HAP-1 (cell line): Measurements from ENCODE around the gene GSK3B.
"Not testable (repeated sequence)": the region's sequence is repeated elsewhere in the genome, so short reads cannot be mapped to it uniquely, and the experiment has no call there.

ENCODE experiments used
- DNase-seq, 2 experiments: peaks; one replicate each; pipeline ENCODE4 v3.0.0-alpha.2; 2016 to 2020; ENCODE audit warnings: low spot score in 2 of 2
- H3K27me3 ChIP-seq: fragments of 250-450 bp; sonication (Bioruptor Pico); 2 replicates; pipeline ENCODE4 v1.5.1; 2020; ENCODE audit warnings: low read depth, mild to moderate bottlenecking, moderate library complexity
- H3K36me3 ChIP-seq: fragments of 250-450 bp; sonication (Bioruptor Pico); replicated peaks from 2 replicates; pipeline ENCODE4 v1.5.1; 2020; ENCODE audit warnings: mild to moderate bottlenecking
- H3K4me1 ChIP-seq: fragments of 250-450 bp; sonication (Bioruptor Pico); 2 replicates; pipeline ENCODE4 v1.5.1; 2020; ENCODE audit warnings: mild to moderate bottlenecking
- H3K4me3 ChIP-seq: fragments of 250-450 bp; sonication (Bioruptor Pico); 2 replicates; pipeline ENCODE4 v1.5.1; 2020; ENCODE audit warnings: mild to moderate bottlenecking, moderate library complexity
- H3K9me3 ChIP-seq: fragments of 250-450 bp; sonication (Bioruptor Pico); 2 replicates; pipeline ENCODE4 v1.5.1; 2020; ENCODE audit warnings: mild to moderate bottlenecking, moderate library complexity
- in situ Hi-C: fragments of 300-500 bp; cut with MboI; formaldehyde crosslinking; loops from 3 replicates; pipeline ENCODE4 v1.14.3; 2020; ENCODE audit warnings: low sequenced_read_pairs, inconsistent platforms, mixed read lengths

GSK3B gene

DNA sequence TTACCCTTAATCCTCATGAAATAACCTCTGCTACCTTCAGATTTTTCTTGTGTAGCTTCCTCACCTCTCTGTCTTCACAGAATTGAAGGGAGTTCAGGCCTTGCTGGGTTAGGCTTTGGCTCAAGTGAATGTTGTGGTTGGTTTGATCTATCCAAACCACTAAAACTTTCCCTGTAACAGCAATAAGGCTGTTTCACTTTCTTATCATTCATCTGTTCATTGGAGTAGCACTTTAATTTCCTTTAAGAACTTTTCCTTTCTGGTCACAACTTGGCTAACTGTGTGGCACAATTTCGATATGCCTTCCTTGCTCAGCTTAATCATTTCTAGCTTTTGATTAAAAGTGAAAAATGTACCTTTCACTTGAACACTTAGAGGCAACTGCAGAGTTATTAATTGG, 182.5 kb downstream of the GSK3B start:
- DNase-seq = no peak
- no peaks in the 10 kb centered on the region for H3K9me3 ChIP-seq
- peaks cover 5% of the 10 kb centered on the region for H3K4me1 ChIP-seq
- H3K4me3 ChIP-seq = no peak overlapping the region
- H3K27me3 ChIP-seq = no peaks in the 10 kb centered on the region
- peaks cover 3% of the 10 kb centered on the region for H3K36me3 ChIP-seq
- in situ Hi-C loops = no loop called here

GRCh38 chr3:119902061-119902460, 192.2 kb downstream of the GSK3B start:
- Histone ChIP-seq H3K9me3 (no peaks in the 10 kb centered on the region), H3K4me1 (no peaks in the 10 kb centered on the region), H3K4me3 (no peak overlapping the region), H3K27me3 (no peaks in the 10 kb centered on the region), H3K36me3 (no peaks in the 10 kb centered on the region; the same call in 1 of the 2 replicates)
- in situ Hi-C loops = no loop called here
- DNase-seq = no peak

- H3K36me3 ChIP-seq = no peaks in the 10 kb centered on the region; the same call in 1 of the 2 replicates
Measured at GRCh38 chr3:119901148-119901547, 193.1 kb downstream of the GSK3B start.

GRCh38 chr3:119899192-119899511, 195.1 kb downstream of the GSK3B start:
- no peak overlapping the region for H3K4me3 ChIP-seq
- no peak for DNase-seq
- H3K27me3 ChIP-seq = no peaks in the 10 kb centered on the region
- H3K9me3 ChIP-seq = no peaks in the 10 kb centered on the region
- in situ Hi-C loops = loop anchor here (25.0 kb wide), 1 partner anchor 513 kb away; no protein-coding TSS in a partner anchor
- H3K36me3 ChIP-seq = no peaks in the 10 kb centered on the region
- H3K4me1 ChIP-seq = no peaks in the 10 kb centered on the region

More at GRCh38 chr3:119901148-119901547, 193.1 kb downstream of the GSK3B start:
- no peak for DNase-seq
- Histone ChIP-seq H3K4me1 (no peaks in the 10 kb centered on the region), H3K27me3 (no peaks in the 10 kb centered on the region), H3K9me3 (no peaks in the 10 kb centered on the region), H3K4me3 (no peak overlapping the region)
- in situ Hi-C loops = no loop called here

DNA sequence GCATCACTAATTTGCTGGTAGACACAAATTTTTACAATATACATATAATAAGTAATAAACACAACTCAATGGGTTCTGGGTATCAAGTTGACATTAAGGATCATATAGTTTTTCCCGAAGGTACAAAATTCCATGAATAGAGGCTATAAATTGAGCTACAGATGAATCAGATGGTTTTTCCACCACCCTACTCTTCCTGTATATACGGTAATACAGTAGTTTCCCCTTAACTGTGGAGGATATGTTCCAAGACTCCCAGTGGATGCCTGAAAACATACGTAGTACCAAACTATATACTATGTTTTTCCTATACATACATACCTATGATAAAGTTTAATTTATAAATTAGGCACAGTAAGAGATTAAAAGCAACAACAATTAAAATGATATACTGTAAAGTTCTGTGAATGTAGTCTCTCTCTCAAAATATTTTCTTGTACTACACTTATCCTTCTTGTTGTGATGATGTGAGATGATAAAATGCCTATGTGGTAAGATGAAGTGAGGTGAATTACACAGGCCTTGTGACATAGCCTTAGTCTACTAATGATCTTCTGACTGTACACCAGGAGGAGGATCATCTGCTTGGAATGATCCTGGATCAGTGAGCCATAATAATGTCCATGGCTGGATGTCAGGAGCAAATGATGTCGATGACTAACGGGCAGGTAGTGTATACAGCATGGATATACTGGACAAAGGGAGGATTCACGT, 195.6 kb downstream of the GSK3B start:
- H3K36me3 ChIP-seq = no peaks in the 10 kb centered on the region

GRCh38 chr3:119894195-119894594, 200.1 kb downstream of the GSK3B start:
- no peaks in the 10 kb centered on the region for H3K9me3 ChIP-seq
- no peaks in the 10 kb centered on the region for H3K4me1 ChIP-seq
- H3K36me3 ChIP-seq = no peaks in the 10 kb centered on the region
- H3K27me3 ChIP-seq = no peaks in the 10 kb centered on the region
- DNase-seq = no peak
- H3K4me3 ChIP-seq = no peak overlapping the region
- in situ Hi-C loops = loop anchor here (25.0 kb wide), 1 partner anchor 518 kb away; no protein-coding TSS in a partner anchor

More for the DNA sequence above, 195.6 kb downstream of the GSK3B start:
- no peak for DNase-seq
- H3K27me3 ChIP-seq = no peaks in the 10 kb centered on the region
- no peaks in the 10 kb centered on the region for H3K4me1 ChIP-seq
- H3K9me3 ChIP-seq = no peaks in the 10 kb centered on the region
- H3K4me3 ChIP-seq = no peak overlapping the region
- in situ Hi-C loops = loop anchor here (25.0 kb wide), 1 partner anchor 514 kb away; no protein-coding TSS in a partner anchor

- H3K4me3 ChIP-seq = no peak overlapping the region
- in situ Hi-C loops = loop anchor here (25.0 kb wide), 1 partner anchor 519 kb away; no protein-coding TSS in a partner anchor
- H3K36me3 ChIP-seq = no peaks in the 10 kb centered on the region
Measured at GRCh38 chr3:119893769-119894168, 200.5 kb downstream of the GSK3B start.

DNA sequence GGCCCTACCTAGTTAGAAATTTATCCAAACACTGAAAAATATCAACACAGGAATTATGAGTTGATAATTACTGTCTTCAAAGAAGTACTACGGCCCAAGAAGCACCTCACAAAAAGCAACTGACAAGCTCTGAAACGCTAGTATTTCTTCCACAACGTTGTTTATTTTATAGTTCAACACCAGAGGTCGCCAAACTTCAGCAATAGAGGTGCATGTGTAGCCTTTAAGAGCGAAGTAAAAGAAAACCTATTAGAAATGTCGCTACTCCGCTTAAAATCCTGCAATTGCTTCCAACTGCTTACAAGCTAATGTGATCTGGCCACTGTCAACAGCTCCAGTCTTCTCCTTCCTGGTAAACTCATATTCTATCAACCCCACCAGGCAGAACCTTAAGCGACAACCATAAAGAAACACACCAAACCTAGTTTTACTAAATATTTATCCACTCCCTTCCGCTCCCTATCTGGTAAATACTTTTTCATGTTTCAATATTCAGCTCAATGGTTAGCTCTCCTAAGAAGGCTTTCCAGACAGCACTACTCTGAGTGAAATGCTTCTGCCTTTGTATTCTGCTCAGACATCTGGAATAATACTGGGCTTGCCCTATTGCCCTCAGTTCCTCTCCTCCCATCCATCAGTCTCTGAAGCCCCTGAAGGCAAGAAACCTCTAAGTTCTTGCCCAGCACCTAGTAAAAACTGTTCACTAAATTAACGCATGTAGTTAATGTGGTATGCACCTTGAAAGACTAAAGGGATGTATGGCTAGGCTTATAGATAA, 202.1 kb downstream of the GSK3B start:
- no peaks in the 10 kb centered on the region for H3K36me3 ChIP-seq
- H3K9me3 ChIP-seq = no peaks in the 10 kb centered on the region
- DNase-seq = peak; percentile 61 to 66
- in situ Hi-C loops = loop anchor here (25.0 kb wide), 1 partner anchor 520 kb away; no protein-coding TSS in a partner anchor
- H3K27me3 ChIP-seq = no peaks in the 10 kb centered on the region
- no peak overlapping the region for H3K4me3 ChIP-seq
- no peaks in the 10 kb centered on the region for H3K4me1 ChIP-seq

More at GRCh38 chr3:119893769-119894168, 200.5 kb downstream of the GSK3B start:
- no peak for DNase-seq
- H3K4me1 ChIP-seq = no peaks in the 10 kb centered on the region
- H3K9me3 ChIP-seq = no peaks in the 10 kb centered on the region
- no peaks in the 10 kb centered on the region for H3K27me3 ChIP-seq

DNA sequence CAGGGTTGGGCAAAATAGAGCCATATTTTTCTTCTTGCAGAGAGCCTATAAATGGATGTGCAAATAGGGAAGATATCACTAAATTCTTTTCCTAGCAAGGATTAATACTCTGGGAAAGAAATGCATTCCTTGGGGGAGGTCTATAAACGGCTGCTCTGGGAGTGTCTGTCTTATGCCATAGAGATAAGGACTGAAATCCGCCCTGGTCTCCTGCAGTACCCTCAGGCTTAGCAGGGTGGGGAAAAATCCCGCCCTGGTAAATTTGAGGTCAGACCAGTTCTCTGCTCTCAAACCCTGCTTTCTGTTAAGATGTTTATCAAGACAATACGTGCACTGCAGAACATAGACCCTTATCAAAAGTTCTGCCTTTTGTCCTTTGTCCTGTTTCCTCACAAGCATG, 205.6 kb downstream of the GSK3B start:
- in situ Hi-C loops = loop anchor here (25.0 kb wide), 1 partner anchor 524 kb away; no protein-coding TSS in a partner anchor
- H3K4me1 ChIP-seq, H3K36me3 ChIP-seq, H3K27me3 ChIP-seq, H3K9me3 ChIP-seq, H3K4me3 ChIP-seq: not testable (repeated sequence)
- DNase-seq = peak in 1 of 2 experiments; percentile 17

DNA sequence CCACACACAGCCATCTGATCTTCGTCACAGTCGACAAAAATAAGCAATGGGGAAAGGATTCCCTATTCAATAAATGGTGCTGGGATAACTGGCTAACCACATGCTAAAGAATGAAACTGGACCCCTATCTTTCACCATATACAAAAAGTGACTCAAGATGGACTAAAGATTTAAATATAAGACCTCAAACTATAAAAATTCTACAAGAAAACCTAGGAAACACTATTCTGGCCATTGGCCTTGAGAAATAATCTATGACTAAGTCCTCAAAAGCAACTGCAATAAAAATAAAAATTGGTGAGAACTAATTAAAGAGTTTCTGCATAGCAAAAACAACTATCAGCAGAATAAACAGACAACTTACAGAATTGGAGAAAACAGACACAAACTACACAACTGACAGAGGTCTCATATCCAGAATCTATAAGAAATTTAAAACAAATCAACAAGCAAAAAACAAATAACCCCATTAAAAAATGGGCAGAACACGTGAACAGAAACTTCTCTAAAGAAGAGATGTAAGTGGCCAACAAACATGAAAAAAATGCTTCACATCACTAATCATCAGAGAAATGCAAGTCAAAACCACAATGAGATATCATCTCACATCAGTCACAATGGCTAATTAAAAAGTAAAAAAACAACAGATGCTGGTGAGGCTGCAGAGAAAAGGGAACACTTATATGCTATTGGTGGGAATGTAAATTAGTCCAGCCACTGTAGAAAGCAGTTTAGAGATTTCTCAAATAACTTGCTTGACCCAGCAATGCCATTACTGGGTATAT, 208.3 kb downstream of the GSK3B start:
- Histone ChIP-seq H3K4me1 (no peaks in the 10 kb centered on the region), H3K27me3 (no peaks in the 10 kb centered on the region), H3K36me3 (no peaks in the 10 kb centered on the region), H3K4me3 (no peak overlapping the region), H3K9me3 (no peaks in the 10 kb centered on the region)
- in situ Hi-C loops = loop anchor here (25.0 kb wide), 1 partner anchor 526 kb away; no protein-coding TSS in a partner anchor
- no peak for DNase-seq

- no peaks in the 10 kb centered on the region for H3K36me3 ChIP-seq
- H3K27me3 ChIP-seq = no peaks in the 10 kb centered on the region
- H3K9me3 ChIP-seq = no peaks in the 10 kb centered on the region
- in situ Hi-C loops = loop anchor here (25.0 kb wide), 1 partner anchor 528 kb away; no protein-coding TSS in a partner anchor
- H3K4me3 ChIP-seq = no peak overlapping the region
- no peaks in the 10 kb centered on the region for H3K4me1 ChIP-seq
- no peak for DNase-seq
Measured at GRCh38 chr3:119884161-119884557, 210.1 kb downstream of the GSK3B start.

- DNase-seq = no peak
- no peaks in the 10 kb centered on the region for H3K27me3 ChIP-seq
- no peaks in the 10 kb centered on the region for H3K9me3 ChIP-seq
- H3K4me1 ChIP-seq = no peaks in the 10 kb centered on the region
- no peak overlapping the region for H3K4me3 ChIP-seq
- H3K36me3 ChIP-seq = no peaks in the 10 kb centered on the region
- in situ Hi-C loops = loop anchor here (25.0 kb wide), 1 partner anchor 529 kb away; no protein-coding TSS in a partner anchor
Measured at GRCh38 chr3:119883461-119884160, 210.6 kb downstream of the GSK3B start.

DNA sequence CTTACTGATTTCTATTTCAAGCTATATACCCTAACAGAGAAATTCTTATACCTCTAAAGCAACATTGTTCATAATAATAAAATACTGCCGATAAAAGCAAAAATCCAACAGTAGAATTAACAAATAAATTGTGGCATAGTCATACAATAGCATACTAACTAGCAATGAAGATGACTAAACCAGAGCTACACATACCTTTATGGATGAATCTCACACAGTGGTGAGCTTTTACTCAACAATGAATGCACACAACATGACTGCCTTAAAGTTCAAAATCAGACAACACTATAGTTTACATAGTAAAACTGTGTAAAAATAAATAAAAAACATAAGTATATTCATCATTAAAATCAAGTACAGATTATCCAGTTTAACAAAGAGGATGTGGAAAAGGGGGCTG, 213.3 kb downstream of the GSK3B start:
- H3K4me1 ChIP-seq = no peaks in the 10 kb centered on the region
- DNase-seq = no peak
- H3K4me3 ChIP-seq = no peak overlapping the region
- in situ Hi-C loops = loop anchor here (25.0 kb wide), 1 partner anchor 531 kb away; no protein-coding TSS in a partner anchor
- H3K36me3 ChIP-seq = no peaks in the 10 kb centered on the region
- no peaks in the 10 kb centered on the region for H3K9me3 ChIP-seq
- H3K27me3 ChIP-seq = no peaks in the 10 kb centered on the region
